NCI-H460 (cell line): ENCODE data around the gene MLX. TPM values are rescaled to one million over a fixed set of nuclear protein-coding genes. Genes with fewer than 3 reads are reported as not detected.

Experiments used
- DNase-seq: peaks from one replicate; pipeline ENCODE4 v3.0.0-alpha.2; 2016; ENCODE audit warnings: low read depth; ENCODE audit errors: extremely low read depth
- polyA plus RNA-seq: library from polyadenylated mRNA; depleted of rRNA; stranded (reverse); fragments of >200 nt; gene quantifications from 2 replicates; pipeline ENCODE4 v1.2.3, GENCODE V29; 2014; cell fraction: nucleus; rRNA removed
- total RNA-seq: library from RNA; depleted of rRNA; stranded (reverse); fragments of >200 nt; shearing (Covaris generic); gene quantifications from 2 replicates; pipeline ENCODE4 v1.2.3, GENCODE V29; 2014; rRNA removed

MLX gene
- total RNA-seq, result 35.0 and 41.4 TPM in 2 replicates
- polyA plus RNA-seq, result 60.8 and 89.7 TPM in 2 replicates

- DNase-seq, result peak; percentile 86
These were observed at the start of gene MLX for GRCh38 chr17:42566883-42567573. Gene MLX (plus strand): TSS chr17:42567100. CDS start chr17:42567125, 25 bp downstream.

GRCh38 chr17:42517516-42517915, 49.4 kb upstream of the MLX start:
- peak; percentile 80 for DNase-seq

- peak; percentile 79 for DNase-seq
These were observed 48.7 kb upstream of the MLX start for GRCh38 chr17:42518046-42518754.

GRCh38 chr17:42518755-42519545, 48.0 kb upstream of the MLX start:
- DNase-seq, result no peak

- peak; percentile 55 for DNase-seq
These were observed 47.1 kb upstream of the MLX start for GRCh38 chr17:42519546-42520491.

GRCh38 chr17:42520540-42520951, 46.4 kb upstream of the MLX start:
- DNase-seq, result no peak

- DNase-seq, result no peak
These were observed 45.9 kb upstream of the MLX start for GRCh38 chr17:42521036-42521435.

- DNase-seq, result no peak
These were observed 45.1 kb upstream of the MLX start for GRCh38 chr17:42521666-42522262.

GRCh38 chr17:42522263-42522790, 44.6 kb upstream of the MLX start:
- no peak for DNase-seq

- no peak for DNase-seq
These were observed 44.1 kb upstream of the MLX start for GRCh38 chr17:42522798-42523278.

- DNase-seq, result no peak
These were observed 41.7 kb upstream of the MLX start for GRCh38 chr17:42525221-42525620.

GRCh38 chr17:42526031-42526444, 40.9 kb upstream of the MLX start:
- DNase-seq, result no peak

GRCh38 chr17:42527932-42528331, 39.0 kb upstream of the MLX start:
- DNase-seq, result no peak

- DNase-seq, result no peak
These were observed 37.8 kb upstream of the MLX start for GRCh38 chr17:42529061-42529460.

GRCh38 chr17:42530952-42531454, 35.9 kb upstream of the MLX start:
- no peak for DNase-seq

- peak; percentile 56 for DNase-seq
These were observed 35.2 kb upstream of the MLX start for GRCh38 chr17:42531455-42532354.

GRCh38 chr17:42535155-42536047, 31.5 kb upstream of the MLX start:
- DNase-seq, result no peak
